H1 (cell line): ENCODE measurements around the gene THEMIS. TPM values are rescaled to one million over a fixed set of nuclear protein-coding genes. Genes with fewer than 3 reads are reported as not detected.

ENCODE experiments used
- CTCF ChIA-PET: fragments of 300-600 bp; sonication (Branson Sonifier 250); formaldehyde crosslinking; loops from one replicate; lab custom pipeline; 2021; ENCODE audit not compliant: partially characterized antibody; lab: Charles Lee
- POLR2A ChIA-PET: fragments of 300-600 bp; sonication (Branson Sonifier 250); formaldehyde crosslinking; loops from one replicate; lab custom pipeline; 2021; ENCODE audit warnings: inconsistent platforms; ENCODE audit not compliant: partially characterized antibody; lab: Charles Lee
- DNase-seq, 2 experiments: peaks; one replicate each; pipeline versions ENCODE4 v3.0.0 to v3.0.0-alpha.2; 2010 to 2022; ENCODE audit warnings: low spot score in 2 of 2, low read depth in 1 of 2, mixed read lengths in 1 of 2
- FAIRE-seq: peaks from 2 replicates; lab custom pipeline; 2011; peaks lifted over from hg19 to GRCh38; lab: Jason Lieb, UNC
- H2AFZ ChIP-seq: 2 replicates; pipeline ENCODE4 v1.8.1; 2012; ENCODE audit warnings: low read length, inconsistent platforms
- H2AK5ac ChIP-seq: 2 replicates; pipeline ENCODE4 v1.6.1; 2013; ENCODE audit warnings: low read depth, low read length
- H2BK120ac ChIP-seq: replicated peaks from 2 replicates; pipeline ENCODE3; 2013; ENCODE audit warnings: low read depth, low read length, inconsistent platforms
- H2BK12ac ChIP-seq: 2 replicates; pipeline ENCODE4 v1.6.1; 2013; ENCODE audit warnings: low read depth, low read length
- H2BK15ac ChIP-seq: 2 replicates; pipeline ENCODE4 v1.6.1; 2013; ENCODE audit warnings: low read length
- H2BK20ac ChIP-seq: 2 replicates; pipeline ENCODE4 v1.6.1; 2013; ENCODE audit warnings: low read length
- H2BK5ac ChIP-seq: 2 replicates; pipeline ENCODE4 v1.6.1; 2013; ENCODE audit warnings: low read depth, low read length
- H3K14ac ChIP-seq: 2 replicates; pipeline ENCODE4 v1.6.1; 2013; ENCODE audit warnings: inconsistent platforms; ENCODE audit not compliant: insufficient read length
- H3K18ac ChIP-seq: 2 replicates; pipeline ENCODE4 v1.6.1; 2013; ENCODE audit warnings: low read length; ENCODE audit errors: extremely low read depth
- H3K23ac ChIP-seq: 2 replicates; pipeline ENCODE4 v1.6.1; 2013; ENCODE audit warnings: inconsistent platforms; ENCODE audit not compliant: insufficient read length
- H3K23me2 ChIP-seq: 2 replicates; pipeline ENCODE4 v1.6.1; 2013; ENCODE audit warnings: low read depth, low read length
- H3K27ac ChIP-seq: 2 replicates; pipeline ENCODE4 v1.6.1; 2011; ENCODE audit warnings: low read depth, low read length, inconsistent platforms
- H3K27me3 ChIP-seq, 4 experiments: replicated peaks in 1 of 4; 1 replicate in 1 of 4; 2 replicates in 3 of 4; pipeline versions ENCODE4 v1.6.1 to v1.8.1; 2011 to 2013; ENCODE audit warnings: low read length in 3 of 4, mild to moderate bottlenecking in 3 of 4, inconsistent platforms in 2 of 4, mixed read lengths in 2 of 4, moderate library complexity in 1 of 4; ENCODE audit not compliant: control insufficient read depth in 3 of 4, insufficient read depth in 3 of 4; ENCODE audit errors: extremely low read depth in 1 of 4
- H3K36me3 ChIP-seq, 4 experiments: 2 replicates each; pipeline versions ENCODE4 v1.6.1 to v1.8.1; 2011 to 2013; ENCODE audit warnings: mild to moderate bottlenecking in 4 of 4, low read length in 3 of 4, moderate library complexity in 2 of 4, control low read depth in 1 of 4, inconsistent platforms in 1 of 4; ENCODE audit not compliant: insufficient read depth in 4 of 4, control insufficient read depth in 2 of 4
- H3K4ac ChIP-seq: replicated peaks from 2 replicates; pipeline ENCODE3; 2013; ENCODE audit warnings: low read length, low read depth, mixed read lengths, inconsistent platforms; ENCODE audit not compliant: insufficient read length
- H3K4me1 ChIP-seq, 4 experiments: replicated peaks in 1 of 4; 1 replicate in 1 of 4; 2 replicates in 3 of 4; pipeline versions ENCODE4 v1.6.1 to v1.8.1; 2011 to 2013; ENCODE audit warnings: low read length in 3 of 4, inconsistent platforms in 2 of 4, mixed read lengths in 1 of 4; ENCODE audit not compliant: insufficient read depth in 4 of 4, control insufficient read depth in 3 of 4
- H3K4me2 ChIP-seq, 2 experiments: 2 replicates each; pipeline versions ENCODE4 v1.6.1 to v1.8.1; 2011 to 2013; ENCODE audit warnings: low read depth in 2 of 2, low read length in 2 of 2, control low read depth in 1 of 2, inconsistent platforms in 1 of 2, mild to moderate bottlenecking in 1 of 2; ENCODE audit not compliant: insufficient read depth in 1 of 2
- H3K4me3 ChIP-seq, 4 experiments: fragments of 200-600, 300-600 bp in 1 of 4; sonication (generic), shearing (Covaris generic), sonication (Bioruptor Twin) in 1 of 4; 2 replicates each; pipeline versions ENCODE4 v1.5.1 to v1.8.1; 2011 to 2016; ENCODE audit warnings: low read length in 4 of 4, low read depth in 3 of 4, control low read depth in 2 of 4, inconsistent platforms in 2 of 4, mild to moderate bottlenecking in 2 of 4, mixed read lengths in 1 of 4, moderate library complexity in 1 of 4; ENCODE audit not compliant: insufficient read depth in 2 of 4; ENCODE audit errors: extremely low read depth in 1 of 4
- H3K56ac ChIP-seq: replicated peaks from 2 replicates; pipeline ENCODE3; 2013; ENCODE audit warnings: low read depth, mild to moderate bottlenecking, mixed read lengths, low read length, inconsistent platforms; ENCODE audit not compliant: insufficient read length
- H3K79me1 ChIP-seq: 2 replicates; pipeline ENCODE4 v1.6.1; 2013; ENCODE audit warnings: low read depth, low read length, control low read depth
- H3K79me2 ChIP-seq, 2 experiments: 2 replicates each; pipeline versions ENCODE4 v1.6.1 to v1.8.1; 2012 to 2013; ENCODE audit warnings: low read length in 2 of 2, mild to moderate bottlenecking in 2 of 2, inconsistent platforms in 1 of 2; ENCODE audit not compliant: insufficient read depth in 2 of 2, control insufficient read depth in 1 of 2
- H3K9ac ChIP-seq, 4 experiments: replicated peaks in 1 of 4; 1 replicate in 1 of 4; 2 replicates in 3 of 4; pipeline versions ENCODE4 v1.6.1 to v1.8.1; 2011 to 2013; ENCODE audit warnings: low read depth in 3 of 4, low read length in 3 of 4, control low read depth in 2 of 4, mild to moderate bottlenecking in 2 of 4, moderate library complexity in 2 of 4, inconsistent platforms in 1 of 4; ENCODE audit errors: extremely low read depth in 1 of 4
- H3K9me3 ChIP-seq, 2 experiments: 2 replicates each; pipeline versions ENCODE4 v1.6.1 to v1.8.1; 2012 to 2013; ENCODE audit warnings: mild to moderate bottlenecking in 2 of 2, moderate library complexity in 2 of 2, control low read depth in 1 of 2, inconsistent platforms in 1 of 2, low read depth in 1 of 2, low read length in 1 of 2, mixed read lengths in 1 of 2; ENCODE audit not compliant: insufficient read depth in 2 of 2
- H4K20me1 ChIP-seq, 2 experiments: replicated peaks in 1 of 2; 2 replicates each; pipeline versions ENCODE3 to v1.8.1; 2011 to 2013; ENCODE audit warnings: inconsistent platforms in 2 of 2, low read length in 2 of 2, mild to moderate bottlenecking in 1 of 2; ENCODE audit not compliant: insufficient read depth in 2 of 2, control insufficient read depth in 1 of 2
- H4K5ac ChIP-seq: 2 replicates; pipeline ENCODE4 v1.6.1; 2013; ENCODE audit warnings: low read length, low read depth, mixed read lengths, inconsistent platforms; ENCODE audit not compliant: insufficient read length
- H4K8ac ChIP-seq: 2 replicates; pipeline ENCODE4 v1.8.0; 2013; ENCODE audit warnings: mild to moderate bottlenecking, moderate library complexity, low read length, inconsistent platforms; ENCODE audit not compliant: insufficient read depth; ENCODE audit errors: extremely low read depth
- H4K91ac ChIP-seq: replicated peaks from 2 replicates; pipeline ENCODE3; 2013; ENCODE audit warnings: low read length, mixed read lengths, inconsistent platforms; ENCODE audit not compliant: insufficient read length
- BACH1 ChIP-seq: IDR thresholded peaks from 2 replicates; pipeline ENCODE4 v1.6.1; 2012; ENCODE audit warnings: low read length, improper control_type of control experiment
- CBX8 ChIP-seq: fragments of 300-800, 300-1000 bp; sonication (generic); IDR thresholded peaks from 2 replicates; pipeline ENCODE4 v1.7.1; 2016; ENCODE audit warnings: low read depth, low read length, borderline replicate concordance
- CHD2 ChIP-seq: IDR thresholded peaks from 2 replicates; pipeline ENCODE4 v1.6.1; 2012; ENCODE audit warnings: low read length, improper control_type of control experiment
- CREB1 ChIP-seq: IDR thresholded peaks from 2 replicates; pipeline ENCODE4 v1.6.1; 2012; ENCODE audit warnings: inconsistent platforms
- CTBP2 ChIP-seq: IDR thresholded peaks from 2 replicates; pipeline ENCODE4 v1.7.0; 2011; ENCODE audit warnings: borderline replicate concordance, mild to moderate bottlenecking, moderate library complexity, mixed read lengths, low read length; ENCODE audit not compliant: insufficient read depth, insufficient read length
- EGR1 ChIP-seq: IDR thresholded peaks from 2 replicates; pipeline ENCODE4 v1.6.1; 2011; ENCODE audit warnings: low read depth, low read length, borderline replicate concordance
- EZH2 ChIP-seq: fragments of 200-600 bp; sonication (generic); IDR thresholded peaks from 2 replicates; pipeline ENCODE4 v1.7.1; 2012; ENCODE audit warnings: low read depth, mild to moderate bottlenecking, moderate library complexity, low read length, inconsistent platforms; ENCODE audit not compliant: severe bottlenecking
- KDM1A ChIP-seq: fragments of 200-600, 300-600 bp; sonication (generic); IDR thresholded peaks from 2 replicates; pipeline ENCODE4 v1.7.1; 2016; ENCODE audit warnings: mild to moderate bottlenecking, low read length, borderline replicate concordance
- MAFK ChIP-seq: IDR thresholded peaks from 2 replicates; pipeline ENCODE4 v1.6.1; 2012; ENCODE audit warnings: low read depth, mild to moderate bottlenecking, improper control_type of control experiment, low read length
- NANOG ChIP-seq: IDR thresholded peaks from 2 replicates; pipeline ENCODE4 v1.6.1; 2011; ENCODE audit warnings: low read length, low read depth, mild to moderate bottlenecking, inconsistent platforms; ENCODE audit not compliant: insufficient read depth, poor library complexity, severe bottlenecking
- RXRA ChIP-seq: IDR thresholded peaks from 2 replicates; pipeline ENCODE4 v1.6.1; 2011; ENCODE audit warnings: low read depth, mild to moderate bottlenecking, low read length, moderate library complexity; ENCODE audit not compliant: insufficient read depth
- SAP30 ChIP-seq: fragments of 300-600 bp; sonication (generic); IDR thresholded peaks from 2 replicates; pipeline ENCODE4 v1.7.1; 2012; ENCODE audit warnings: low read length, moderate library complexity, mild to moderate bottlenecking, inconsistent platforms; ENCODE audit not compliant: insufficient read depth, insufficient replicate concordance
- SP2 ChIP-seq: IDR thresholded peaks from 2 replicates; pipeline ENCODE4 v1.6.1; 2012; ENCODE audit warnings: mild to moderate bottlenecking, low read length, inconsistent platforms
- YY1 ChIP-seq: IDR thresholded peaks from 2 replicates; pipeline ENCODE4 v1.6.1; 2011; ENCODE audit warnings: low read depth, mild to moderate bottlenecking, low read length
- ZNF274 ChIP-seq: IDR thresholded peaks from 2 replicates; pipeline ENCODE4 v1.7.0; 2012; ENCODE audit warnings: low read length, borderline replicate concordance; ENCODE audit errors: extremely low read depth
- WGBS, 2 experiments: shearing (Covaris generic) in 1 of 2; methylation state at CpG; one replicate each; pipeline versions ENCODE4 v1.1.6 to v1.1.7; 2013 to 2015; ENCODE audit warnings: low lambda C conversion rate in 2 of 2, mixed read lengths in 2 of 2, inconsistent platforms in 1 of 2, low coverage in 1 of 2, missing lambda C conversion rate in 1 of 2; ENCODE audit not compliant: insufficient replicate concordance in 2 of 2, insufficient coverage in 1 of 2, insufficient read length in 1 of 2; ENCODE audit errors: extremely low coverage in 1 of 2, missing lambda C conversion rate in 1 of 2; 5-methylcytosine and 5-hydroxymethylcytosine counted together
- polyA plus RNA-seq, 7 experiments: library from polyadenylated mRNA; depleted of rRNA in 3 of 7; stranded (reverse) in 5 of 7; unstranded in 2 of 7; fragments of >200 nt in 5 of 7; fragments of 200-250 nt in 2 of 7; gene quantifications; 1 replicate in 5 of 7; 2 replicates in 1 of 7; 4 replicates in 1 of 7; pipeline versions ENCODE4 v1.2.1 to v1.2.3, GENCODE V29; 2011 to 2013; ENCODE audit warnings: missing spikeins in 2 of 7, mixed read lengths in 2 of 7
- total RNA-seq: library from RNA; stranded (reverse); fragmentation: NEBNext Ultra II Directional; extraction: Animal tissue kit (Norgen Biotek cat#: 25700); gene quantifications from 2 replicates; pipeline ENCODE4 v1.2.1, GENCODE V29; 2021

THEMIS gene
- total and polyA plus RNA-seq, 2 of the 8 experiments (the other 6 are each of a cell fraction or from before 2014, with no cell fraction given) = not detected

DNA sequence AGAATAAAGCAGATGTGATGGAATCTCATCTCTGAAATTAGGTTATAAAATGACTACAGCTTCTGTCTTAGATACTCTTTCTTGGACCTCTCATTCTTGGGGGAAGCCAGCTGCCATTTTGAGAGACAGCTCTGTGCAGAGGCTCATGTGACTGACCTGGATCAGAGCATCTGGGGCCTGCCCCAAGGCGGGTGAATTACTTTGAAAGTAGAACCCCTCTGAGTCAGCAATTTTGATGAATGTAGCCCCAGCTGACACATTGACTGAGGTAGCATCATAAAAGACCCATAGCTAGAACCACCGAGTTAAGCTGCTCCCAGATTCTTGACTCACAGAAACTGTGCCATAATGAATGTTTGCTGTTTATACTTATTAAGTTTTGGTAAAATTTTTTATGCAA, 124.5 kb downstream of the THEMIS start:
- H4K20me1 ChIP-seq = no peaks in the 10 kb centered on the region
- 0 out of 2 replicates have a peak overlapping the region, but pooled peaks have one; percentile 15 for H2AFZ ChIP-seq
- ChIA-PET POLR2A (no interaction called here), CTCF (interaction anchor here (1.1 to 1.2 kb wide), 2 partner anchors 11 to 15 kb away, joined by 4 read pairs; no protein-coding TSS in a partner anchor)
- no peak overlapping the region for H2BK20ac ChIP-seq
- H2AK5ac ChIP-seq = no peak overlapping the region
- no peak overlapping the region for H3K14ac ChIP-seq
- no peak overlapping the region for H2BK5ac ChIP-seq
- H3K27ac ChIP-seq = no peak overlapping the region
- WGBS, 2 experiments = 94% methylated on average over 2 of the region's 2 CpGs; no CpG with 5 or more reads in 1 of the 2 experiments
- H3K4me2 ChIP-seq = no peak overlapping the region
- no peak overlapping the region for H4K91ac ChIP-seq
- H3K27me3 ChIP-seq = no peaks in the 10 kb centered on the region
- DNase-seq = no peak
- no peaks in the 10 kb centered on the region for H3K79me2 ChIP-seq
- H3K9me3 ChIP-seq = no peaks in the 10 kb centered on the region
- H3K56ac ChIP-seq = no peak overlapping the region
- H3K4me3 ChIP-seq = no peak overlapping the region
- H3K79me1 ChIP-seq = no peaks in the 10 kb centered on the region
- no peaks in the 10 kb centered on the region for H3K36me3 ChIP-seq
- H4K8ac ChIP-seq = no peak overlapping the region
- no peak overlapping the region for H2BK15ac ChIP-seq
- H4K5ac ChIP-seq = no peak overlapping the region
- no peak overlapping the region for H3K4ac ChIP-seq
- no peaks in the 10 kb centered on the region for H3K23me2 ChIP-seq
- H3K4me1 ChIP-seq = no peaks in the 10 kb centered on the region
- no peak overlapping the region for H3K18ac ChIP-seq
- no peak overlapping the region for H3K9ac ChIP-seq
- H2BK120ac ChIP-seq = peak overlapping the region; percentile 8
- H2BK12ac ChIP-seq = no peak overlapping the region
- no peak for FAIRE-seq
- H3K23ac ChIP-seq = no peak overlapping the region
- TF ChIP-seq MAFK (peak; percentile 78), CBX8 (no peak), NANOG (no peak), KDM1A (no peak), EZH2 (no peak), YY1 (0 out of 2 replicates have a peak, but pooled peaks have one; percentile 16), SAP30 (no peak), ZNF274 (no peak), CHD2 (no peak), EGR1 (no peak), RXRA (no peak), SP2 (no peak), CREB1 (no peak), BACH1 (peak; percentile 70; the same call in 1 of the 2 replicates), CTBP2 (no peak)
